ENCODE measurements around the gene PPARD.
"Not testable (repeated sequence)": the region's sequence is repeated elsewhere in the genome, so short reads cannot be mapped to it uniquely, and the experiment has no call there.

PPARD gene

DNA sequence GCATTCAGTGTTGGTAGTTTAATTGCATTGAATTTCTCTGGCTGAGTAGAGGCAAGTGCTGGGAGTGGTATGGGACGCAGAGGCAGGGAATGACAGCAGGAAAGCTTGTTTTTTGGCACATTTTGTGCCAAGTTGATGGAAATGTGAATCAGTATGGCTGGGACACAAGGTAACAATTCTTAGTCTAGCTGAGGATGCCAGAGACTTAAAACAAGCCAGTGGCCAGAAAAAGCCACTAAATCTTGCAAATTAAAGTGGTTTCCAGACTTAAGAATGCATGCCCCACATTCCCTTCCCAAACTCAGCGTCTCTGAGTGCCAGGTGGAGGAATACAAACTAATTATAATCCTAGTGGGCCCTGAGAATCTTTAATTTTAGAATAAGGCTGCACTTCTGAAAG lies 35.9 kb downstream of the PPARD start:
- DNase-seq (ENCODE audit: low read depth in 2 of 2), result no peak

- DNase-seq (ENCODE audit: low read depth in 2 of 2), result no peak
Measured at GRCh38 chr6:35381132-35381531, 38.8 kb downstream of the PPARD start.

GRCh38 chr6:35382015-35382414 lies 39.7 kb downstream of the PPARD start:
- DNase-seq (ENCODE audit: low read depth in 2 of 2), result no peak

GRCh38 chr6:35385457-35386202 lies 43.3 kb downstream of the PPARD start:
- no peak for DNase-seq (ENCODE audit: low read depth in 2 of 2)

DNA sequence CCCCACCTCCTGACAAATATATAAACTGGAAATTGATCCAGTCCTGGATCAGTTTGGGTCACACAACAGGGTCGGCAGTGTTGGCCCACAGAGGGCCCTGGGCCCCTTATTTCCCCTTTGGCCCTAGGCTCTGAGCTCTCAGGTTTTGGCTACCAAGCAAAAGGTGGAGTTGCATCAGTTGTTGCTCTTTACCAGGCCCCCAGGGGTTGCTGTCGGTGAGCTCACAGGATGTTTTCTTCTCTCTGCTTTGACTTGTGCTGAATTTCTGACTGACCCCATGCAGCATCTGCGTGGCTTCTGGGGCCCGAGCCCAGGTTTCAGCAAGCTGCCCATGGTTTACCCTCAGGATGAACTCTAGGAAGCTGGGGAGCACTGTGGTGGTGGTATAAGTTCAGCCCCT lies 44.6 kb downstream of the PPARD start:
- DNase-seq (ENCODE audit: low read depth in 2 of 2), result no peak

DNA sequence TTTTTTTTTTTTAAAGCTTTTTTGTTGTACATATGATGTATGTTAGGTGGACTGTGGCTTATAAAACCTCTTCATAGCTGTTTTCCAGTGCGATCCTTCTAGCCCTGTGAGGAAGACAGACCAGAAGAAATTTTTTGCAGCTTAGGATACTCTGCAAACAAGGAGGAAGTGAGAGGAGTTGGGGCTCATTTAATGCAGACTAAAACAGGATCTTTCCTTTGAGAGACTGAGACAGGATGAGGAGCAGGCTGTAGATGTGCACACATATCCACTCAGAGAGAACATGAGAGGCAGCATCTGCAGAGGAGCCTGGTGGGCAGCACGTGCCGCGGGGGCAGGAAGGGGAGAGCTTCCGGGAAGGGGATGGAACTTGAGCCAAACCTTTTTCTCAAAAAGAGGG lies 45.7 kb downstream of the PPARD start:
- no peak for DNase-seq (ENCODE audit: low read depth in 2 of 2)

DNA sequence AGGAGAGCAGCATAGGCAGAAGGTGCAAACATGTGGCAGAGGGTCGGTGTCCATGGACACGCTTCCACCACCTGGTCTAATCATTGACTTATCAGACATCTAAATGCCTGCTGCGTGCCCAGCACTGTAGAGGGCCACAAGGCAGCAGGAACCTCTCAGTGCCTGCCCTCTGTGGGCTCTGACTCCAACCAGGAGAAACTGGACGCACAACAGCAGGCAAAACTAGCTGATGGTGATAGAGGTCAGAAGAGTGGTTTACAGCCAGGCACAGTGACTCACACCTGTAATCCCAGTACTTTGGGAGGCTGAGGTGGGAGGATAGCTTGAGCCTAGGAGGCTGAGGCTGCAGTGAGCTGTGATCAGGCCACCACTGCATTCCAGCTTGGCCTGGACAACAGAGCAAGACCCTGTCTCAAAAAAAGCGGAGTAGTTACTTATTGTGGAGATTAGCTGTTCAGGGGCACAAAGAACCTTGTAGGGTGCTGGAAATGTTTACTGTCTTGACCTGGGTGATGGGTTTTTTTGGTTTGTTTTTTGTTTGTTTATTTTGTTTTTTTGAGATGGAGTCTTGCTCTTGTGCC lies 46.5 kb downstream of the PPARD start:
- no peak for DNase-seq (ENCODE audit: low read depth in 2 of 2)

DNA sequence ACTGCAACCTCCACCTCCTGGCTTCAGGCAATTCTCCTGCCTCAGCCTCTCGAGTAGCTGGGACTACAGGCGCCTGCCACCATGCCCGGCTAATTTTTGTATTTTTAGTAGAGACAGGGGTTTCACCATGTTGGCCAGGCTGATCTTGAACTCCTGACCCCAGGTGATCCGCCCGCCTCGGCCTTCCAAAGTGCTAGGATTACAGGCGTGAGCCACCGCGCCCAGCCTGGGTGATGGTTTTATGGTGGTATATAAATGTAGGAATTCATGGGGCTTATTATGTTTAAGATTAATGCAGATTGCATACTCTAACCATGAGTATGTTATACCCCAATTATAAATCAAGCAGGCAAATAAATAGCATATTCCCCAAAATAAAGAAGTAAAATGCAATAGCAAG lies 47.0 kb downstream of the PPARD start:
- not testable (repeated sequence) for DNase-seq (ENCODE audit: low read depth in 2 of 2)

- DNase-seq (ENCODE audit: low read depth in 2 of 2), result no peak
Measured at GRCh38 chr6:35391240-35391968, 49.0 kb downstream of the PPARD start.

DNA sequence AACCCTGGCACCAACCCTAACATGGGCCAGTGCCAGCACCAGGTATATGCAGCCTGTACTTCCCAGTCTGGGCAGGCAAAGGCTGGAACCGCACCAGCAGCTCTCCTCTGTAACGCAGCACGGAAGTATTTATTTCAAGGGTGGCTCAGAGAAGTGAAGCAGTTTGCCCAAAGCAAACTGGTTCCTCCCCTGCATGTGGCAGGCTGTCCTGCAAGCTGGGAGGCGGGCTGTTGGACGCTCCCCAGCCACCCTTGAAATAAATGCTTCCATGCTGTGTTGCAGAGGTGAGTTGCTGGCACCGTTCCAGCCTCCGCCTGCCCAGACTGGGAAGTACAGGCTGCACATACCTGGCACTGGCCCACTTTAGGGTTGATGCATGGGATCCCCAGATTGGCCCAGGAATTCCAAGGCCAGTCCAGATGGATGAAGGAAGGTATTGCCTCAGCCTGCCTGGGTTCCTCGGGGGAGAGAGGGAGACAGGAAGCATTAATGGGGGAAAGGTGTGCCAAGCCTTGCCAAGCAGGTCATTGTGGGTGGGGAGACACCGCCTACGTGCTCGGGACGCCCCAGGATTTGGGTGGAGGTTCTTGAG lies 49.8 kb downstream of the PPARD start:
- no peak for DNase-seq (ENCODE audit: low read depth in 2 of 2)

GRCh38 chr6:35392773-35393672 lies 50.7 kb downstream of the PPARD start:
- no peak for DNase-seq (ENCODE audit: low read depth in 2 of 2)

- DNase-seq (ENCODE audit: low read depth in 2 of 2), result no peak
Measured at GRCh38 chr6:35396991-35397390, 54.6 kb downstream of the PPARD start.

GRCh38 chr6:35397806-35398418 lies 55.6 kb downstream of the PPARD start:
- DNase-seq (ENCODE audit: low read depth in 2 of 2), result no peak

DNA sequence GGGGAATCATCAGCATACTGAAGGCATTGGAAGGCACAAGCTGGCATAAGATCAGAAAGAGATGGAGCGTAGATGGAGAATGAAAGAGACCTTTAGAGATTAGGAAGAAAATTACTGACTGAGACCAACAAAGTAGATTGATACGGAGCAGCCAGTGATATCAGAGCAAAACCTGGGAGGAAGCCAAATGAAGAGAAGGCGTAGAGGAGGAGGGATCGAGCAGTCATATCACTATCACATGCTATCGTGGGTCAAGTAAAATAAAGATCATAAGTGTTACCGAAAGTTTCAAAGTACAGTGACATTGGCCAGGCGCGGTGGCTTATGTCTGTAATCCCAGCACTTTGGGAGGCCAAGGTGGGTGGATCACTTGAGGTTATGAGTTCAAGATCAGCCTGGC lies 56.2 kb downstream of the PPARD start:
- no peak for DNase-seq (ENCODE audit: low read depth in 2 of 2)

- no peak for DNase-seq (ENCODE audit: low read depth in 2 of 2)
Measured at GRCh38 chr6:35400111-35400510, 57.8 kb downstream of the PPARD start.

DNA sequence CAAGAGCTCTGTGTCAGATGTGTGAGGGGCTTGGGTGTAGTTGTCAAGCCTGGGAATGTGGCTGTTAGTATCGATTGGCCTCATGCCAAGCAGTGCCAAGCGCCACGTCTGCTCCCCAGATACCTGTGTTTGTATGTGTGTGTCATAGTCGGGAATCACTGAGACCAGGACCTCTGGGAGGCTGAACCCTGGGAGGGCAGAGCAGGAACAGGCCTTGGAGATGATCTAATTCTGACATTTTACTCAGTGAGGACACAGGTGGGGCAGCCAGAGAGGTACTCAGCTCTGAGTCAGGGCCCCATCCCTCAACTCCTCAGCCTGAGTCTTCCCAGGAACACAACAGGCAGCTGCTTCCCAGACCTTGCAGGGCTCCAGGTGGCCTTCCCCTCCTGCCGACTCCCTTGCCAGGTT lies 58.5 kb downstream of the PPARD start:
- DNase-seq (ENCODE audit: low read depth in 2 of 2), result no peak

- no peak for DNase-seq (ENCODE audit: low read depth in 2 of 2)
Measured at GRCh38 chr6:35401514-35401913, 59.2 kb downstream of the PPARD start.

- no peak for DNase-seq (ENCODE audit: low read depth in 2 of 2)
Measured at GRCh38 chr6:35402136-35402855, 59.9 kb downstream of the PPARD start.

DNA sequence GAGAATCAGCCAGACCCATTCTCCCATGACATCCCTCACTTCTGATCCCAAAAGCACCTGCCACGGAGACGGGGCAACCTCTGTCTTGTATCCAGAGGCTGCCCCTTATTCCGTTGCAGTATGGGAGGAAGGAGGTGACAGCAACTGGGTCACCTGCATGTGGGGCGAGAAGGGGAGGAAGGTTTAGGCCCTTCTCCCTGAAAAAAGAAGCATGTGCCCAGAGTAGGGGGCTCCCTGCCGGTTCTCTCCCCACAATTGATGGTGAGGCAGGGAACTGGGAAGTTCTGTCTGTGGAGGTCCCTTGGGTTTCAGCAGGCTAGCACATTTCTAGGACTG lies 60.5 kb downstream of the PPARD start:
- no peak for DNase-seq (ENCODE audit: low read depth in 2 of 2)

DNA sequence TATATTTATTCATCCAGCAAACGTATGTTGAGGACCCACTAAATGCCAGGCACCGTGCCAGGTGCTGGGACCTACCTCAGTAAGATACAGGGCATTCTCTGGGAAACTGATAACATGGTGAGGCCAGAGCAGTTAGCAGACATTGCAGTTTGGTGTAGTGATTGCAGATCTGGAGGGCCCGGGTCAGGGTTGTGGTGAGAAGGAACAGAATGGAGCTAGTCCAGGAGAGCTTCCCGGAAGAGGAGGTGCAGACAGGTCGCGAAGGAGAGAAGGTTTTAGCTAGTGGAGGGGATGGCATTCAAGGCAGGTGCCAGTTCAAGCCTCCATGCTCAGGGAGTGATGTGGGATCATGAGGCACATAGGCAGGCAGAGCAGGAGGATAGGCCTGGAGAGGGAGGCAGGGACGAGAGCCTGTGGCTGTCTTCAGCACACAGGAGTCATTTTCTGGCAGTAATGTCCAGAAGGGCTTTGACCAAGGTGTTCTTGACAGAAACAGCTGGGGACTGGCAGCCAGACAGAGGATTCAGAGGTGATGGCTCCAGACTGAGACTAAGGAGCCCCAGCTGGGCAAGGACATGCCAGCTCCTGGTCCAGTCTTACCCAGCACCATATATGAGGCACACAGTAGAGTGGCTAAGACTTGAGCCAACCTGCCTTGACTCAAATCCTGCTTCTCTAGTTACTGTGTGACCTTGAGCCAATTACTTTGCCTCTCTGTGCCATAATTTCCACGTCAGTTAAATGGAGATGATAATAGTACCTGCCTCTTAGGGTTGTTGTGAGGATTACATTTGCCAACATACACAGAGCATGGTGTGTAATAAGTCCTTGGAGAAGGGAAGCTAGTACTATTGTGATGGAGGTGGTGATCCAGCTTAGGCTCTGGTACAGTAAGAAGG lies 61.4 kb downstream of the PPARD start:
- DNase-seq (ENCODE audit: low read depth in 2 of 2), result no peak
